Activated CD4-positive, CD25-positive, alpha-beta regulatory T cell (primary cell): ENCODE data around the gene PLSCR3.
A peak's percentile ranks its signal among the peaks of the same experiment; 100 is the strongest.

Source experiments
- DNase-seq, 4 experiments: peaks; one replicate each; lab custom pipeline; 2025; lab: John Stamatoyannopoulos, UW

Gene PLSCR3

DNA sequence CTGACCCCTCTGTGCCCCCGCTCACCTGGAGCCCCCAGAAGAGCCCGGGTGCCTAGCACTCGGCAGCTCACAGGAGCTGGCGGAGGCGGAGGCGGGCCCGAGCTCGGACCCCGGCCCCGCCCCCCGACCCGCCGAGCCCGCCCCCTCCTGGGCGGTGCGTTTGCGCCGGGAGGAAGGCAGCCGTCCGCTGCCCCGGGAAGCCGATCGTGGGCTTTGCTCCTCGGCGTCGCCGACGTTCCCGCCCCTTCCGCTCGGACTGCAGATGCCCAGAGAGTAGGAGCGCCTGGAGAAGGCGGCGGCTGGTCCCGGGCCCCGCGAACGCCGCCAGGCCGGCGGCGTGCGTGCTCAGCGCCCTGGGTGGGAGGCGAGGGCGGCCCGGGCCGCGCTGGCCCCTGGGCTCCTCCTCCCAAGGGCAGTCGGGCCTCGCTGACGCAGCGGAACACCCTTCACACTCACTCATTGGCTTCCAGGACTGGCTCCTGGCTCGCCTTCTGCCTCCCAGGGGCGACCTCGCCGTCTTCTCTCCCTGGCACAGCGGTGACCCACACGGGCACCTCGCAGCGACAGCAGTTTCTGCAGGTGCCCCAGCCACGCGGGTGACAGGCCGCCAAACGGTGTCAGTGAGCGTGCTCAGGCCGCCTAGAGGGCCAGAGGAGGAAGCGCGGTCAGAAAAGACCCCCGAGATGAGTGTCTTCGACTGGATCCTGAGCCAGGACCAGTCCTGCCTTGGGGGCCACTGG is at the start of gene PLSCR3:
PLSCR3 (minus strand) TSS at position 74 of the 740 bp plus-strand sequence. CDS start 415 bp downstream, outside the sequence.
- peak; percentile 66 to 74 (median 70) for DNase-seq

- DNase-seq: no peak
These were observed 49.5 kb upstream of the PLSCR3 start for GRCh38 chr17:7443499-7444485.

DNA sequence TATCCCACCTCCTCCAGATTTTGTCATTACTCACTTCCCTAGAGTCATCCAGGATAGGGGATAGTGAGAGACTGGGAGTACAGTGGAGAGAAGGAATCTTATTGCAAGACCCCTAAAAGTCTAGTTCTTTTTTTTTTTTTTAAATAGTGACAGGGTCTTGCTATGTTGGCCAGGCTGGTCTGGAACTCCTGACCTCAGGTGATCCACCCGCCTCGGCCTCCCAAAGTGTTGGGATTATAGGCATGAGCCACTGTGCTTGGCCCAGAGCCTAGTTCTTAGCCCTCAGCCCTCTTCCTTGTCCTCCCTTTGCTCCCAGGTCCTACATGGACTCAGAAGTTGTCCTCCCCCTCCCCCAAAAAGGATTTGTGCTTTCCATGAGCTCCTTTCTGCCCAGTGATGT is 47.8 kb upstream of the PLSCR3 start:
- no peak for DNase-seq

- DNase-seq: no peak
These were observed 46.9 kb upstream of the PLSCR3 start for GRCh38 chr17:7441266-7441665.

- DNase-seq: no peak
These were observed 46.5 kb upstream of the PLSCR3 start for GRCh38 chr17:7440834-7441195.

DNA sequence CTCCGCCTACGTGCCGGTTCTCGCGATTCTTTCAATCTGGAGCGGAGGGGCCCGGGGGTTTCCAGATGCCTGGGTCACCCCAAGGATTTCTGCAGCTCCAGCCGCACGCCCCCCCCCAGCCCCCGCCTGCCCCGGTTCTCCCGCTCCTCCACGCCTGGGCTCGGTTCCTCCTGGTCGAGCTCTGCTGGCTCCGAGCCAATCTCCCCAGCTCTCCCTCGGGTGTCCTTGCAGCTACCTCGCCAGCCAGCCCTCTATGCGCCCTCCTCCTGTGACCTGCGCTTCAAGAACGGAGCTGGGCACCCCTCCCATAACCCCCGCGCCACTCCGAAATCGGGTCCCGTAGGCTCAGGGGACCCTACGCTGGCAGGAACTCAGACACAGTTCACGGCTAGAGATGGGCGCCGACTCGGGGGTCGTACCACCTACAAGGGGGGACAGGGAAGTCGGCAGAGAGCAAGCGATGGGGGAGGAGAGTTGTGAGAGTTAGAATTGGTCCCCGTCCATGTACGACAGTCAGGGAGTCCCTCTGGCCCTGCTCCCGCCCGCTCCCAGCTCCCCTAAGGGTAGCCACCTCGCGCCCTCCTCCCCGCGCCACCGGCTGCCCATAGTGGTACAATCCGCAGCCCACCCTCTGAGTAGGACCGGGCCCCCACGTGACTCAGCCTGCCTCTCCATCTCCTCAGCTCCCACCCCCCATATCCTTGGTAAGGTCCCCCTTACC is 45.9 kb upstream of the PLSCR3 start:
- no peak for DNase-seq

- DNase-seq: no peak
These were observed 45.3 kb upstream of the PLSCR3 start, which contains the start of gene FGF11 for GRCh38 chr17:7439462-7440112. Gene FGF11, plus strand, starts transcription at chr17:7439512. Its CDS starts 109 bp downstream, at chr17:7439621.

- no peak for DNase-seq
These were observed 44.5 kb upstream of the PLSCR3 start for GRCh38 chr17:7438656-7439460.

- DNase-seq: peak in 1 of 4 experiments; percentile 19
These were observed 43.8 kb upstream of the PLSCR3 start for GRCh38 chr17:7437950-7438614.

DNA sequence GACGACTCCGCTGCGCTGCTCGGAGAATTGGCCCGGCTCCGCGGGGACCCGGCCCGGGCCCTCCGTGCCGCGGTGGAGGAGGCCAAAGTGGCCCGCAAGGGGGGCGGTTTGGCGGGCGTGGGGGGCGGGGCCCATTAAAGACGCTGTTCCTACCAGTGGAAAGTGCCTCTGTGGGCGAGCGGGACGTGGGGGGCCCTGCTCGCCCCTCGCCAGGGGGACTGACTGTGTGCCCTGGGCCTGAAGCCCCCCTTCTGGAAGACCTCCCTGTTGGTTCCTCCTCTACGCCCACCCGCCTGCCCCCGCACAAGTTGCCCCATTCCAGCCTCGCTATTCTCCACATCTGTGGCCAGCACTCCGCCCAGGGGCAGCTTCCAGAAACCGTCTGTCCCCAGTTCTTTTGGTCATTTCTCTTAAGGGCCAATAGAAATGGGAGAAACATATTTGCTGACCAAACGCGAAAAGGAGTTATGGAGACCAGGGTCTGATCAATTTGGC is 43.1 kb upstream of the PLSCR3 start:
- DNase-seq: no peak

GRCh38 chr17:7436556-7437368 is 42.4 kb upstream of the PLSCR3 start:
- peak; percentile 48 to 76 (median 68) for DNase-seq

- peak in 2 of 4 experiments; percentile 35 to 51 for DNase-seq
These were observed 41.6 kb upstream of the PLSCR3 start for GRCh38 chr17:7435676-7436555.

DNA sequence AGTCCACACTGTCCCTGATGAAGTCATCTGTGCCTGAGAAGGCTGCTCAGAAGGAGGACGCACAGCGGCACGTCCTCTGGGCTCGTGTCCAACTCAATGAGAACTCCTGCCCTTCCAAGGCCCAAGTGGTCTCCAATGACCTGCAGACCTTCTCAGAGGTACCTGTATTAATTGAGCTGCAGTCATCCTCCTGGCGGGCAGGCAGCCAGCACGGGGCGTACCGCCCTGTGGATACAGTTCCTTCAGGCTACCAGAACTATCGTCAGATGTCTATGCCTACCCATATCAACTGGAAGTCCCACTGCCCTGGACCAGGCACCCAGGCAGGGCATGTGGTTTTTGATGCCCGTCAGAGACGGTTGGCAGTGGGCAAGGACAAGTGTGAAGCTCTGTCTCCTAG is 38.0 kb upstream of the PLSCR3 start:
- DNase-seq: no peak

DNA sequence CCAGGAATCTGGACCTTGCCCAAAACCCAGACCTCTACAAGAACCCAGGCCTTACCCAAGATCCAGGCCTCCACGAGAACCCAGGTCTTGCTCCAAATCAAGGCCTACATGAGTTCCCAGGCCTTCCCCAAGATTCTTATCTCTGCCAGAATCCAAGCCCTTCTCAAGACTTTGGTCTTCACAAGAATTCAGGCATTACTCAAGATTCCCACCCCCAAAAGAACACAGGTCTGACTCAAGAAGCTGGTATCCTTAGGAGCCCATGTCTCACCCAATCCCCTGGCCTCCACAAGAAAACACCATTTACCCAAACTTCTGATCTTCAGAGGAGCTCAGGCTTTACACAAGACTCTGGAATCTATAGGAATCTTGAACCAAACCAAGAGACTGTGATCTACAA is 36.9 kb upstream of the PLSCR3 start:
- no peak for DNase-seq

DNA sequence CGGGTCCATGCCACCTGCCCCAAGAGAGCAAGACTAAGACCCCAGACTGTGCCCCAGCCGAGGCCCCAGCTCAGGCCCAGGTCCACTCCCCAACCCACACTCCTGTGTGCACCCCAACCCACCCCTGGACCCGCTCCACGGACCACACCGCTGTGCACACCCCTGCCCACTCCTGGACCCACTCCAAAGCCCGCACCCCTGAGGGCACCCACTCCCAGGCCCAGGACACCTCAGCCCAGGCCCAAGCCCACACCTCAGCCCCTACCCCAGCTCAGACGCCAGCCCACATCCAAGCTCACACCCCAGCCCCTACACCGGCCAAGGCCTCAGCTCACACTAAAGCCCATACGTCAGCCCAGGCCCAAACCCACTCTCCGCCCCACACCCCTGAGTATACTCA is 35.4 kb upstream of the PLSCR3 start:
- no peak for DNase-seq

DNA sequence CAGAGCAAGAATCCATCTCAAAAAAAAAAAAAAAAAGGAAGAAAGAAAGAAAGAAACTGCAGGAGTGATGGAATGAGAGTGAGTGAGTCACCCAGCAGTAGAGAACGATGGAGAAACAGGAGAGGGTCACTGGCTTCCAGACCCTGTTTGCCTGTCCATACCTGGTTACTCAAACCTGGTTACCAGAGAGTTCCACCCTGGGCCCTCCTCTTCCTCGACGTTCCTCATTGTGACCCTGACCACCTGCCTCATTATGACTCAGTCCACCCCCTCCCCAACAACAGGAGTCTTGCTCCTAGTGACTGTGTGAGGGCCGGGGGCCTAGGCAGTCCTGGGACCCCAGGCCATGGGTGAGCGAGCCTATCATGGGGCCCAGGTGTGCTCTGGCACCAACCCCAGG is 34.2 kb upstream of the PLSCR3 start, which contains the start of gene SPEM3:
SPEM3 (plus strand) TSS at position 301 of the 400 bp plus-strand sequence; CDS start at position 347, 46 bp downstream.
- DNase-seq: no peak

GRCh38 chr17:7427549-7427948 is 33.2 kb upstream of the PLSCR3 start:
- DNase-seq: no peak

GRCh38 chr17:7426896-7427489 is 32.7 kb upstream of the PLSCR3 start:
- no peak for DNase-seq
